Nucleus accumbens (tissue), 56 donors: ENCODE measurements around the gene FGL2.
"Not testable (repeated sequence)": the region's sequence is repeated elsewhere in the genome, so short reads cannot be mapped to it uniquely, and the experiment has no call there.

Source experiments
- DNase-seq, 56 donors: peaks; one replicate each; lab custom pipeline; 2025; lab: John Stamatoyannopoulos, UW

The FGL2 gene

DNA sequence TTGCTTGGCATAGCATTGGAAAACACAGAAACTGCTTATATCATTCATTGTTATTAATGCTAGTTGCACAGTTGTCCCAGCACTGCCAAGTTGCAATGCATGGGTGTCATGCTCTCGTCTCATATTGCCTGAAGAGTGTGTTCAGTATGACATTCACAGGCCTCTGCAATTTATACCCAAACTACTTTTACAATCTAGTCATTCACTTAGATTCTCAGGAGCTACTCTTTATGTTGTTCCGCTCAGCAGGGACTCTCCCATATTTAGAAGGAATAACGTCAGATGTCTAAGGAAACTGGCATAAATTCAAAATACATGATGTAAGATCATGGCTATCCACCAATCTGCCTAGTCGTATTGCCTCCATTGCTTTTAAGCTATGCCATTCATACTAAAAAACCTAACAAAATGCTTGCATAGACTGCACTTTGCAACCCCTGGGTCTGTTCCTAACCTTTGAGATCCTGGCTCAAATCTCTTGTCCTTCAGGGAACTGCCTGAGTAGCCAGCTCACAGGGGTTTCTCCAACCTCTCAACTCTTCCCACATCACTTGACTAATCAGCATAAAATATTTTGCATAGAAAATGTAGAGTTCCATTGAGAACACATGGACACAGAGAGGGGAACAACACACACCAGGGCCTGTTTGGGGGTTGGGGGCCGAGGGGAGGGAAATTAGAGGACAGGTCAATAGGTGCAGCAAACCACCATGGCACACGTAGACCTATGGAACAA lies 27.0 kb downstream of the FGL2 start:
- DNase-seq, result not testable (repeated sequence)

GRCh38 chr7:77171073-77171472 lies 28.5 kb downstream of the FGL2 start:
- not testable (repeated sequence) for DNase-seq

GRCh38 chr7:77157446-77157845 lies 42.2 kb downstream of the FGL2 start:
- DNase-seq, result no peak

- not testable (repeated sequence) for DNase-seq
Measured at GRCh38 chr7:77157034-77157433, 42.6 kb downstream of the FGL2 start.

- DNase-seq, result not testable (repeated sequence)
Measured at GRCh38 chr7:77155601-77156377, 43.8 kb downstream of the FGL2 start.

- not testable (repeated sequence) for DNase-seq
Measured at GRCh38 chr7:77154917-77155464, 44.6 kb downstream of the FGL2 start.

DNA sequence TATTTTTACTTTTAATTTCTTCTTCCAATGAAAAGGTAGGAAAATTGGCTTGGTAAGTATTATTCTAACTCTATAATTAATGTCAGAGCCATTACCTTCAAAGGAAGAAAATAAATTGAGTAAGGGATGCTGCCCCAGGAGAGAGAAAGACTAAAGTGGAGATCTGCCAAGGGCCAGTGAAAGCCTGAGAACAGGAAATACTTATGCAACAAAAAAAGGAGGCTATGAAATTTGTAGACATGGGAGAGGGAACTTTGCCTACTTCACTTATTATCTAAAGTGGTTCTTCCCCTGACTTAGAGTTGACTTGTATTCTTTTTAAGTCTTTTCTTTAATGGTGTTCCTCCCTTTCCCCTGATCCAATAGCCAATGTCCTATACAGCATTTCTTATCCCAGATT lies 47.4 kb downstream of the FGL2 start:
- not testable (repeated sequence) for DNase-seq
